NAMALWA (cell line): Measurements from ENCODE around the gene SLC25A23.
A peak's percentile ranks its signal among the peaks of the same experiment; 100 is the strongest.
"Not testable (repeated sequence)": the region's sequence is repeated elsewhere in the genome, so short reads cannot be mapped to it uniquely, and the experiment has no call there.

ENCODE experiments used
- DNase-seq: peaks from one replicate; pipeline ENCODE4 v3.0.0-alpha.2; 2015; ENCODE audit warnings: low spot score

The SLC25A23 gene

GRCh38 chr19:6459262-6460098, at the start of gene SLC25A23:
TSS of gene SLC25A23 (minus strand) at chr19:6459792. CDS start at chr19:6459628, 164 bp downstream.
- peak; percentile 76 for DNase-seq

- DNase-seq: not testable (repeated sequence)
Measured at GRCh38 chr19:6508028-6508771, 48.6 kb upstream of the SLC25A23 start.

- DNase-seq: no peak
Measured at GRCh38 chr19:6503407-6504201, 44.0 kb upstream of the SLC25A23 start.

- peak; percentile 50 for DNase-seq
Measured at GRCh38 chr19:6501740-6502648, 42.4 kb upstream of the SLC25A23 start, which contains the start of gene TUBB4A. TSS of gene TUBB4A (minus strand) at chr19:6502309. CDS start at chr19:6502212, 97 bp downstream.

GRCh38 chr19:6500837-6501739, 41.5 kb upstream of the SLC25A23 start:
- no peak for DNase-seq

- no peak for DNase-seq
Measured at GRCh38 chr19:6499052-6499790, 39.6 kb upstream of the SLC25A23 start.

- DNase-seq: no peak
Measured at GRCh38 chr19:6498294-6499036, 38.9 kb upstream of the SLC25A23 start.

- no peak for DNase-seq
Measured at GRCh38 chr19:6495947-6496346, 36.4 kb upstream of the SLC25A23 start.

- DNase-seq: no peak
Measured at GRCh38 chr19:6494438-6495036, 34.9 kb upstream of the SLC25A23 start.

GRCh38 chr19:6491802-6492592, 32.4 kb upstream of the SLC25A23 start:
- DNase-seq: no peak

- no peak for DNase-seq
Measured at GRCh38 chr19:6490134-6490533, 30.5 kb upstream of the SLC25A23 start.

GRCh38 chr19:6489278-6490061, 29.9 kb upstream of the SLC25A23 start:
- peak; percentile 38 for DNase-seq

GRCh38 chr19:6484831-6485230, 25.2 kb upstream of the SLC25A23 start:
- no peak for DNase-seq

- no peak for DNase-seq
Measured at GRCh38 chr19:6484230-6484629, 24.6 kb upstream of the SLC25A23 start.

GRCh38 chr19:6483235-6483634, 23.6 kb upstream of the SLC25A23 start:
- no peak for DNase-seq

- DNase-seq: no peak
Measured at GRCh38 chr19:6482343-6482686, 22.7 kb upstream of the SLC25A23 start.
